DND-41 (cell line): ENCODE results near the gene SPPL2B.

ENCODE experiments used
- ATAC-seq: fragments of 200-7000 bp; cut with Tn5 transposase; 3 replicates; pipeline ENCODE4 v1.9.1; 2021; ENCODE audit warnings: low read depth; ENCODE audit not compliant: insufficient read depth
- DNase-seq: peaks from one replicate; pipeline ENCODE4 v3.0.0-alpha.2; 2020
- H2AFZ ChIP-seq: 2 replicates; pipeline ENCODE4 v1.6.0; 2012; ENCODE audit warnings: low read depth, low read length
- H3K27ac ChIP-seq: 2 replicates; pipeline ENCODE4 v1.5.1; 2012; ENCODE audit warnings: low read length, inconsistent platforms
- H3K27me3 ChIP-seq: fragments of 200-600 bp; sonication (generic); 2 replicates; pipeline ENCODE4 v1.6.0; 2012; ENCODE audit warnings: low read length, mild to moderate bottlenecking, inconsistent platforms; ENCODE audit not compliant: insufficient read depth, poor library complexity
- H3K36me3 ChIP-seq: 2 replicates; pipeline ENCODE4 v1.5.1; 2012; ENCODE audit warnings: low read length, inconsistent platforms; ENCODE audit not compliant: insufficient read depth
- H3K4me1 ChIP-seq: 2 replicates; pipeline ENCODE4 v1.5.1; 2012; ENCODE audit warnings: mild to moderate bottlenecking, low read length; ENCODE audit not compliant: insufficient read depth
- H3K4me2 ChIP-seq: 2 replicates; pipeline ENCODE4 v1.6.0; 2012; ENCODE audit warnings: mild to moderate bottlenecking, moderate library complexity, low read length, inconsistent platforms; ENCODE audit not compliant: insufficient read depth
- H3K4me3 ChIP-seq, 2 experiments: fragments of 200-600 bp in 1 of 2; shearing (Covaris generic) in 1 of 2; 2 replicates each; pipeline ENCODE4 v1.5.1; 2012 to 2016; ENCODE audit warnings: inconsistent platforms in 2 of 2, low read length in 2 of 2, mild to moderate bottlenecking in 2 of 2, low read depth in 1 of 2, moderate library complexity in 1 of 2
- H3K79me2 ChIP-seq: 2 replicates; pipeline ENCODE4 v1.6.0; 2012; ENCODE audit warnings: low read length, inconsistent platforms; ENCODE audit not compliant: insufficient read depth
- H3K9ac ChIP-seq: 2 replicates; pipeline ENCODE4 v1.6.0; 2012; ENCODE audit warnings: low read depth, mild to moderate bottlenecking, inconsistent platforms, low read length, moderate library complexity
- H3K9me3 ChIP-seq: 2 replicates; pipeline ENCODE4 v1.5.1; 2012; ENCODE audit warnings: low read length, moderate library complexity, mild to moderate bottlenecking, inconsistent platforms; ENCODE audit not compliant: insufficient read depth, severe bottlenecking
- H4K20me1 ChIP-seq: 2 replicates; pipeline ENCODE4 v1.6.0; 2012; ENCODE audit warnings: low read length; ENCODE audit not compliant: insufficient read depth
- EZH2 ChIP-seq: IDR thresholded peaks from 3 replicates; pipeline ENCODE4 v1.6.1; 2012; ENCODE audit warnings: borderline replicate concordance, low read depth, mild to moderate bottlenecking, moderate library complexity, low read length, inconsistent platforms; ENCODE audit not compliant: severe bottlenecking
- TF ChIP-seq, protein P1 (sequence below): IDR thresholded peaks from 2 replicates; pipeline ENCODE4 v1.5.1; 2012; ENCODE audit warnings: borderline replicate concordance, low read length, moderate library complexity, mild to moderate bottlenecking; ENCODE audit not compliant: poor library complexity, severe bottlenecking; ENCODE audit errors: extremely low read depth

Gene SPPL2B

DNA sequence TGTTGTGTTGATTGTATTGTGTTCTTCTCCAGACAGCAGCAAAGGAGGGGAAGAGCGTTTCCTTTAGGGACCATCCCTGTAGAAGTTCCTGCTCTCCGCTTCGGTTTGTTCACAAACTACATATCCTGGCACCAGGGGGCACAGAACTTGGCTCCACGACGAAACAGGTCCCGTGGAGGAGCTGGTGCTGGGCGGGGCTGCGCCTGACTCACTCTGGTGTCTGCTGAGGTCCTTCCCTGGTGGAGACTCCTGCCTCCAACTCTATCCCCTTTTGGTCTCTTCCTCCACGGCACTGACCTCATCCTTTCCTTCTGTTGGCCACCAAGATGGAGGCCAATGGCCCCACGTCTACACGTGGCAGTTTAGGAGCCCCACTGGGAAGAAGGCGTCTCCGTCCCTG, 46.3 kb downstream of the SPPL2B start:
- Histone ChIP-seq H3K36me3 (no peaks in the 10 kb centered on the region), H3K27me3 (no peaks in the 10 kb centered on the region), H3K79me2 (no peaks in the 10 kb centered on the region), H3K27ac (no peak overlapping the region), H3K4me2 (no peak overlapping the region), H3K4me1 (no peaks in the 10 kb centered on the region), H2AFZ (no peak overlapping the region), H3K9me3 (peaks cover 15% of the 10 kb centered on the region), H3K4me3 (no peak overlapping the region), H3K9ac (no peak overlapping the region), H4K20me1 (no peaks in the 10 kb centered on the region)
- no peak for TF ChIP-seq EZH2
- DNase-seq, result no peak
- no peak for ATAC-seq

DNA sequence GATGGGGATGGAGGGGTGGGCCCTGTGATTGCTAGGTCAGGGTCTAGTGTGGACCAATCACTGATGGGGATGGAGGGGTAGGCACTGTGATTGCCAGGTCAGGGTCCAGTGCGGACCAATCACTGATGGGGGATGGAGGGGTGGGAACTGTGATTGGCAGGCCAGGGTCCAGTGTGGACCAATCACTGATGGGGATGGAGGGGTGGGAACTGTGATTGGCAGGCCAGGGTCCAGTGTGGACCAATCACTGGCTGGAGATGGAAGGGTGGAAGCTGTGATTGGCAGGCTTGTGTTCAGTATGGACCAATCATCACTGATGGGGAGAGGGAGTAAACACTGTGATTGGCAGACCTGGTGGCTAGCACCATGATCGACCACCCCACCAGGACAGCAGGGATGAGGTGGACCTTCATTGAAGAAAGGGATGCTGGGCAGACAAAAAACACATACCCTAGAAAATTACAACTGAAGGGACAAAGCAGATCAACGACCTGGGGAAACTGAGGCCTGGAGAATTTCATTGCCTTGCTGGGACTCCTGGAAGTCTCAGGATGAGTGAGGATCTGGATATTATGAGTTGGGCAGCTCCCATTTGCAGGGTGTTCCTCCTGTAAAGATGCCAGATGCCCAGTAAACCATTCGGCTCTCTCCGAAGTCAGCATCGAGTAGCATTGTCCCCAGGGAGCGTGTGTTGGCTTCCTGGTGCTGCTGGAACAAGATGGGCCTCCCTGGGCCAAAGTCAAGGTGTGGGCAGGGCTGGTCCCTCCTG, 47.1 kb downstream of the SPPL2B start:
- H3K9ac ChIP-seq, result no peak overlapping the region
- H4K20me1 ChIP-seq, result no peaks in the 10 kb centered on the region
- H3K79me2 ChIP-seq, result no peaks in the 10 kb centered on the region
- no peak overlapping the region for H2AFZ ChIP-seq
- H3K9me3 ChIP-seq, result peaks cover 13% of the 10 kb centered on the region
- no peaks in the 10 kb centered on the region for H3K27me3 ChIP-seq
- H3K4me2 ChIP-seq, result no peak overlapping the region
- no peak for ATAC-seq
- no peak overlapping the region for H3K27ac ChIP-seq
- H3K4me3 ChIP-seq, result no peak overlapping the region
- no peak for TF ChIP-seq EZH2
- TF ChIP-seq, protein P1, sequence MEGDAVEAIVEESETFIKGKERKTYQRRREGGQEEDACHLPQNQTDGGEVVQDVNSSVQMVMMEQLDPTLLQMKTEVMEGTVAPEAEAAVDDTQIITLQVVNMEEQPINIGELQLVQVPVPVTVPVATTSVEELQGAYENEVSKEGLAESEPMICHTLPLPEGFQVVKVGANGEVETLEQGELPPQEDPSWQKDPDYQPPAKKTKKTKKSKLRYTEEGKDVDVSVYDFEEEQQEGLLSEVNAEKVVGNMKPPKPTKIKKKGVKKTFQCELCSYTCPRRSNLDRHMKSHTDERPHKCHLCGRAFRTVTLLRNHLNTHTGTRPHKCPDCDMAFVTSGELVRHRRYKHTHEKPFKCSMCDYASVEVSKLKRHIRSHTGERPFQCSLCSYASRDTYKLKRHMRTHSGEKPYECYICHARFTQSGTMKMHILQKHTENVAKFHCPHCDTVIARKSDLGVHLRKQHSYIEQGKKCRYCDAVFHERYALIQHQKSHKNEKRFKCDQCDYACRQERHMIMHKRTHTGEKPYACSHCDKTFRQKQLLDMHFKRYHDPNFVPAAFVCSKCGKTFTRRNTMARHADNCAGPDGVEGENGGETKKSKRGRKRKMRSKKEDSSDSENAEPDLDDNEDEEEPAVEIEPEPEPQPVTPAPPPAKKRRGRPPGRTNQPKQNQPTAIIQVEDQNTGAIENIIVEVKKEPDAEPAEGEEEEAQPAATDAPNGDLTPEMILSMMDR, result no peak
- H3K36me3 ChIP-seq, result no peaks in the 10 kb centered on the region
- DNase-seq, result no peak
- H3K4me1 ChIP-seq, result no peaks in the 10 kb centered on the region

DNA sequence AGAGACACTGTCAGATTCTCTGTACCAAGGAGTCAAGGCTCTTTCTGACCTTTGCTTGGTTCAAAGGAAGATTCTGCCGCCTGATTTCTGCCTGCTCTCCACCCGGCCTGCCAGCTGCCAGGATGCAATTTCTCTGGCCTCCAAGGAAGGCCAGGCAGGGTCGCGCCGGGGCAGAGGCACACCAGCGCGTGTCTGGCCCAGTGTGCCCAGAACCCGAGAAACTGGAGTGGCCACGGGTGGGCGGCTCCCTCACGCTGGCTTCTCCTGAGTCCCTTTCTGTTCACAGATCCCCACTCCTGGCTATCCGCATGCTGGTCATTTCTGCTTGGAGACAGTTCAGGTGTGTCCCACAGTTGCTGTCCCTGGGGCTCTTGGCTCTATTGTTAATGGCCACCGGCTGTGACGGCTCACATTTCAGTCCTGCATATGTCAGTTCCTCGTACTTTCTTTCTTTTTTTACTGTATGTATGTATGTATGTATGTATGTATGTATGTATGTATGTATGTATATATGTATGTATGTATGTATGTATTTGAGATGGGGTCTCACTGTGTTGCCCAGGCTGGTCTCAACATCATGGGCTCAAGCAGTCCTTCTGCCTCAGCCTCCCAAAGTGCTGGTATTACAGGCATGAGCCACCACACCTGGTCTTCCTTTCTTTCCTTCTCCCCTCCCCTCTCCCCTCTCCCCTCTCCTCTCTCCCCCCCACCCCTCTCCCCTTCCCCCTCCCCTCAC, 48.5 kb downstream of the SPPL2B start:
- H4K20me1 ChIP-seq, result no peaks in the 10 kb centered on the region
- H3K36me3 ChIP-seq, result no peaks in the 10 kb centered on the region
- H3K79me2 ChIP-seq, result no peaks in the 10 kb centered on the region
- H2AFZ ChIP-seq, result no peak overlapping the region
- no peak for DNase-seq
- peaks cover 13% of the 10 kb centered on the region for H3K9me3 ChIP-seq
- no peak for ATAC-seq
- H3K9ac ChIP-seq, result no peak overlapping the region
- H3K27ac ChIP-seq, result no peak overlapping the region
- TF ChIP-seq EZH2, result no peak
- TF ChIP-seq, protein P1, result no peak
- H3K4me1 ChIP-seq, result no peaks in the 10 kb centered on the region
- no peaks in the 10 kb centered on the region for H3K27me3 ChIP-seq
- H3K4me3 ChIP-seq, result no peak overlapping the region
- H3K4me2 ChIP-seq, result no peak overlapping the region

DNA sequence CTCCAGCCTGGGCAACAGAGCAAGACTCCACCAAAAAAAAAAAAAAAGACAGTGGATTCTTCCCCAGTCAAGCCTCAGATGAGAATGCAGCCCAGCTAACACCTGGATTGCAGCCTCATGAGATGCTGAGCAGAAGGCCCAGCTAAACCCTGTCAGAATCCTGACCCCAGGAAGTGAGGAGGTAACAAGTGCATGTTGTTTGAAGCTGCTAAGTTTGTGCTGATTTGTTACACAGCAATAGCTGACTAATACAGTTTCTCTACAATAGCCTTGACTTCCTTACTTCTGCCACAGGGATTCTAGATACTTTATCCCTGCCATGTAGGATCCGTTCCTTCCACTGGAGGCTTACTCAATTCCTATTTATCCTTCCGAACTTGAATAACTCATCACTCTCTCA, 52.1 kb downstream of the SPPL2B start:
- H3K9ac ChIP-seq, result no peak overlapping the region
- peaks cover 13% of the 10 kb centered on the region for H3K9me3 ChIP-seq
- no peaks in the 10 kb centered on the region for H4K20me1 ChIP-seq
- DNase-seq, result no peak
- no peak overlapping the region for H2AFZ ChIP-seq
- no peaks in the 10 kb centered on the region for H3K79me2 ChIP-seq
- no peak overlapping the region for H3K27ac ChIP-seq
- no peaks in the 10 kb centered on the region for H3K4me1 ChIP-seq
- TF ChIP-seq, protein P1, result no peak
- no peak for TF ChIP-seq EZH2
- H3K4me2 ChIP-seq, result no peak overlapping the region
- ATAC-seq, result no peak
- no peaks in the 10 kb centered on the region for H3K36me3 ChIP-seq
- H3K27me3 ChIP-seq, result no peaks in the 10 kb centered on the region
- H3K4me3 ChIP-seq, result no peak overlapping the region
